ENCODE measurements around the gene S1PR1. TPM values are rescaled to one million over a fixed set of nuclear protein-coding genes. Genes with fewer than 3 reads are reported as not detected.
"Not testable (repeated sequence)": the region's sequence is repeated elsewhere in the genome, so short reads cannot be mapped to it uniquely, and the experiment has no call there.

S1PR1 gene
- total RNA-seq (100 to 1,000 TPM; 397 to 414 TPM), total RNA-seq (123 to 1,203 (median 562) reads per million in 172 experiments)
- polyA plus RNA-seq (2013, experiment 1 of 2) = 127 TPM
- 111 TPM for polyA plus RNA-seq (2013, experiment 2 of 2)

DNA sequence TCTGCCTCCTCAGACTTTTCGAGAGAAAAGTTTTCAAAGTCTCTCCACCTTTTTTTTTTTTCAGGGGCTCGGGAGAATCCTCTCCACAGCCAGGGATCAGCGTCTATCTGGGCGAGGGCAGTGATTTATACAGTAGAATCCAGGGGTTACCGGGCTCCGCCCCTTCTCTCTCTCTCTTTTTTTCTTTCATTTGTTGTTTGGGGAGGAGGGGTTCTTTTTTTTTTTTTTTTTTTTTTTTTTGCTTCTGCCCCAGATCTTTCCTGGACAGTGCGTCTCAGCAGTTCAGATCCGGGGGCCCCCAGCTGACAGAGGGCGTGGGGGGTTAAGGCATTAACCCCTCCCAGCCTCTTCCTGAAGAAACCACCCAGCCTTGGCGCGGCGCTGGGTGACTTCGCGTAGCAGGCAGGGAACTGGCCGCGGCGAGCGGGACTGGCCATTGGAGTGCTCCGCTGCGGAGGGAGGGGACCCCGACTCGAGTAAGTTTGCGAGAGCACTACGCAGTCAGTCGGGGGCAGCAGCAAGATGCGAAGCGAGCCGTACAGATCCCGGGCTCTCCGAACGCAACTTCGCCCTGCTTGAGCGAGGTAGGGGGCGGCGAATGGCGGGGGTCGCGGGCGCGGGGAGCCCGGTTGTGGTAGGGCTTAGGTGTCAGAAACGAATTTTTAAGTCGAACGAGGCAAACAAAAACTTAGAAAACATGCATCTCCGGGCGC is at the start of gene S1PR1:
TSS of gene S1PR1 (plus strand) at position 504 of the 713 bp plus-strand sequence. CDS start 1,966 bp downstream, outside the sequence.
- Histone ChIP-seq H3K36me3 (ENCODE audit: insufficient read depth, low read length) (peaks cover 30% of the 10 kb centered on the region), H3K9me3 (ENCODE audit: control insufficient read depth in 1 of 2, insufficient read depth in 1 of 2, low read length in 2 of 2) (no peaks in the 10 kb centered on the region), H3K4me1 (ENCODE audit: insufficient read depth, low read length) (peaks cover 42% of the 10 kb centered on the region), H3K27ac (ENCODE audit: low read depth in 1 of 2, low read length in 2 of 2) (peak within 1 kb of the TSS; percentile 77 to 97), H3K4me3 (ENCODE audit: low read length) (peak within 1 kb of the TSS; percentile 87), H3K27me3 (ENCODE audit: control insufficient read depth in 1 of 2, insufficient read depth in 2 of 2, low read length in 2 of 2) (no peaks in the 10 kb centered on the region)
- peak within 1 kb of the TSS; percentile 98 for H3K4me3 Mint-ChIP-seq
- peak; percentile 35 for ATAC-seq (ENCODE audit: poor library complexity)
- peaks cover 68% of the 10 kb centered on the region for H3K4me1 Mint-ChIP-seq (ENCODE audit: low read depth)
- H3K27me3 Mint-ChIP-seq = peaks cover 3% of the 10 kb centered on the region
- ChIA-PET POLR2A (interaction anchor here (0.9 to 7.7 kb wide), 42 partner anchors 8 to 1104 kb away, joined by 3 to 113 read pairs (median 6); partner anchors contain the start of genes EXTL2, RTCA, SASS6 and SLC30A7), CTCF (interaction anchor here (0.7 to 3.0 kb wide), 8 partner anchors 50 to 288 kb away, joined by 3 to 23 read pairs (median 8); no protein-coding TSS in a partner anchor)
- peak within 1 kb of the TSS; percentile 97 for H3K27ac Mint-ChIP-seq
- TF ChIP-seq, protein P1, sequence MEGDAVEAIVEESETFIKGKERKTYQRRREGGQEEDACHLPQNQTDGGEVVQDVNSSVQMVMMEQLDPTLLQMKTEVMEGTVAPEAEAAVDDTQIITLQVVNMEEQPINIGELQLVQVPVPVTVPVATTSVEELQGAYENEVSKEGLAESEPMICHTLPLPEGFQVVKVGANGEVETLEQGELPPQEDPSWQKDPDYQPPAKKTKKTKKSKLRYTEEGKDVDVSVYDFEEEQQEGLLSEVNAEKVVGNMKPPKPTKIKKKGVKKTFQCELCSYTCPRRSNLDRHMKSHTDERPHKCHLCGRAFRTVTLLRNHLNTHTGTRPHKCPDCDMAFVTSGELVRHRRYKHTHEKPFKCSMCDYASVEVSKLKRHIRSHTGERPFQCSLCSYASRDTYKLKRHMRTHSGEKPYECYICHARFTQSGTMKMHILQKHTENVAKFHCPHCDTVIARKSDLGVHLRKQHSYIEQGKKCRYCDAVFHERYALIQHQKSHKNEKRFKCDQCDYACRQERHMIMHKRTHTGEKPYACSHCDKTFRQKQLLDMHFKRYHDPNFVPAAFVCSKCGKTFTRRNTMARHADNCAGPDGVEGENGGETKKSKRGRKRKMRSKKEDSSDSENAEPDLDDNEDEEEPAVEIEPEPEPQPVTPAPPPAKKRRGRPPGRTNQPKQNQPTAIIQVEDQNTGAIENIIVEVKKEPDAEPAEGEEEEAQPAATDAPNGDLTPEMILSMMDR (IDR thresholded peaks at IDR 0.05) = no peak
- DNase-seq = peak; percentile 62 to 89 (median 78)
- peaks cover 69% of the 10 kb centered on the region for H3K36me3 Mint-ChIP-seq (ENCODE audit: low read depth)
- no peaks in the 10 kb centered on the region for H3K9me3 Mint-ChIP-seq
- intact Hi-C loops (cut with DNase I, micrococcal nuclease) = loop anchor here (1.0 to 5.0 kb wide), 10 partner anchors 73 to 789 kb away; partner anchors contain the start of gene SLC30A7 (in 1 of the 2)

DNA sequence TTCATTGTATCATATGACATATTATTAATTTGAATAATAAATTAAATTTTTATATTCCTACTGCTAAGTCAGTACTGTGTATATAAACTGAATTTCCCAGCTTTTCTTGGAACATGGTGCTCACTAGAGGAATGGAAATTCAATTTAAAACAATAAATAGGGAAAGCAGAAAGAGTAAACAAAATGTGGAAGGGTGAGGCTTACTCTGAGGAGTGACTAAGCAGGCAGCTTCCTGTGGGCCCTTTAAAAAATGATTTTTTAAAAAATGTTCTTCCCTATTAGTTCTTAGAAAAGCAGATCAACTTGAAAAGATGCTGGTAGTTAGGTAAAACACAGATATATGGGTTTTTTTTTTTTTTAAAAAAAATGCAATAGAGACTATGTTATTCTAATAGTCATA is 49.5 kb upstream of the S1PR1 start:
- no peaks in the 10 kb centered on the region for H3K27me3 Mint-ChIP-seq

DNA sequence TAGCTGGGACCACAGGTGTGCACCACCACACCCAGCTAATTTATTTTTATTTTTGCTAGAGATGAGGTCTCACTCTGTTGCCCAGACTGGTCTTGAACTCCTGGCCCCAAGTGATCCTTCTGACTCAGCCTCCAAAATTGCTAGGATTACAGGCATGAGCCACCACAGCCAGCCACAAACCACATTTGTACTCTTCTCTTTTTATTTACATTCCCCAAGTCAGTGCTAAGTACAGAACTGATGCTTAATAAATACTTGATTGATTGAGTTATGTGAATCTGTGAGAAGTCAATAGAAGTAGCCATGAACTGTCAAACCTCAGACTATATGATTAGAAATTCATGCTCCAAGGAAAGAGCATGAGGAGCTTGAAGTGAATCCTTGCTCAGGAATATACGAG is 48.5 kb upstream of the S1PR1 start:
- TF ChIP-seq, protein P1 (IDR thresholded peaks at IDR 0.05) = no peak
- no peaks in the 10 kb centered on the region for H3K36me3 Mint-ChIP-seq (ENCODE audit: low read depth)
- H3K27me3 Mint-ChIP-seq = no peaks in the 10 kb centered on the region
- no peak overlapping the region for H3K27ac Mint-ChIP-seq
- H3K4me3 Mint-ChIP-seq = no peak overlapping the region
- peaks cover 10% of the 10 kb centered on the region for H3K4me1 Mint-ChIP-seq (ENCODE audit: low read depth)
- H3K4me3 ChIP-seq (ENCODE audit: low read length) = no peak overlapping the region
- H3K27ac ChIP-seq (ENCODE audit: low read depth in 1 of 2, low read length in 2 of 2) = no peak overlapping the region
- ATAC-seq (ENCODE audit: poor library complexity) (no peak), DNase-seq (no peak)
- ChIA-PET CTCF (no interaction called here), POLR2A (interaction anchor here (1.3 kb wide), 1 partner anchor 9 kb away, joined by 4 read pairs; no protein-coding TSS in a partner anchor)
- no peaks in the 10 kb centered on the region for H3K27me3 ChIP-seq (ENCODE audit: control insufficient read depth in 1 of 2, insufficient read depth in 2 of 2, low read length in 2 of 2)
- intact Hi-C loops (cut with DNase I, micrococcal nuclease) = no loop called here
- H3K36me3 ChIP-seq (ENCODE audit: insufficient read depth, low read length) = no peaks in the 10 kb centered on the region
- no peaks in the 10 kb centered on the region for H3K9me3 Mint-ChIP-seq
- H3K4me1 ChIP-seq (ENCODE audit: insufficient read depth, low read length) = peaks cover 14% of the 10 kb centered on the region
- no peaks in the 10 kb centered on the region for H3K9me3 ChIP-seq (ENCODE audit: control insufficient read depth in 1 of 2, insufficient read depth in 1 of 2, low read length in 2 of 2)

More for the DNA sequence above, 49.5 kb upstream of the S1PR1 start:
- Mint-ChIP-seq H3K36me3 (ENCODE audit: low read depth) (no peaks in the 10 kb centered on the region), H3K4me1 (ENCODE audit: low read depth) (peaks cover 15% of the 10 kb centered on the region), H3K27ac (no peak overlapping the region), H3K4me3 (no peak overlapping the region), H3K9me3 (no peaks in the 10 kb centered on the region)
- DNase-seq = peak in 1 of 14 experiments; percentile 25
- Histone ChIP-seq H3K27ac (ENCODE audit: low read depth in 1 of 2, low read length in 2 of 2) (no peak overlapping the region), H3K36me3 (ENCODE audit: insufficient read depth, low read length) (no peaks in the 10 kb centered on the region), H3K4me3 (ENCODE audit: low read length) (no peak overlapping the region), H3K27me3 (ENCODE audit: control insufficient read depth in 1 of 2, insufficient read depth in 2 of 2, low read length in 2 of 2) (no peaks in the 10 kb centered on the region), H3K9me3 (ENCODE audit: control insufficient read depth in 1 of 2, insufficient read depth in 1 of 2, low read length in 2 of 2) (no peaks in the 10 kb centered on the region), H3K4me1 (ENCODE audit: insufficient read depth, low read length) (peaks cover 14% of the 10 kb centered on the region)
- intact Hi-C loops (cut with DNase I, micrococcal nuclease) = no loop called here
- ATAC-seq (ENCODE audit: poor library complexity) = no peak
- ChIA-PET CTCF (interaction anchor here (0.9 to 1.0 kb wide), 2 partner anchors 12 to 25 kb away, joined by 4 to 5 read pairs; no protein-coding TSS in a partner anchor), POLR2A (interaction anchor here (0.6 to 1.4 kb wide), 2 partner anchors 18 to 48 kb away, joined by 3 to 4 read pairs; no protein-coding TSS in a partner anchor)
- TF ChIP-seq, protein P1 (IDR thresholded peaks at IDR 0.05) = no peak

DNA sequence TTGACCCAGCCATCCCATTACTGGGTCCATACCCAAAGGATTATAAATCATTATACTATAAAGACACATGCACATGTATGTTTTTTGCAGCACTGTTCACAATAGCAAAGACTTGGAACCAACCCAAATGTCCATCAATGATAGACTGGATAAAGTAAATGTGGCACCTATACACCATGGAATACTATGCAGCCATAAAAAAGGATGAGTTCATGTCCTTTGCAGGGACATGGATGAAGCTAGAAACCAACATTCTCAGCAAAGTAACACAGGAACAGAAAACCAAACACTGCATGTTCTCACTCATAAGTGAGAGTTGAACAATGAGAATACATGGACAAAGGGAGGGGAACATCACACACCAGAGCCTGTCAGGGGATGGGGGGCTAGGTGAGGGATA is 47.9 kb upstream of the S1PR1 start:
- DNase-seq; H3K27ac ChIP-seq (ENCODE audit: low read depth in 1 of 2, low read length in 2 of 2); H3K36me3 Mint-ChIP-seq (ENCODE audit: low read depth); H3K27me3 ChIP-seq (ENCODE audit: control insufficient read depth in 1 of 2, insufficient read depth in 2 of 2, low read length in 2 of 2); H3K9me3 ChIP-seq (ENCODE audit: control insufficient read depth in 1 of 2, insufficient read depth in 1 of 2, low read length in 2 of 2); CTCF ChIA-PET; H3K27ac Mint-ChIP-seq; H3K27me3 Mint-ChIP-seq; ATAC-seq (ENCODE audit: poor library complexity); H3K4me3 ChIP-seq (ENCODE audit: low read length); H3K4me1 Mint-ChIP-seq (ENCODE audit: low read depth); H3K9me3 Mint-ChIP-seq; H3K4me3 Mint-ChIP-seq; intact Hi-C loops (cut with DNase I, micrococcal nuclease); H3K36me3 ChIP-seq (ENCODE audit: insufficient read depth, low read length): not testable (repeated sequence)
- POLR2A ChIA-PET = interaction anchor here (1.3 kb wide), 1 partner anchor 10 kb away, joined by 4 read pairs; no protein-coding TSS in a partner anchor
- peaks cover 14% of the 10 kb centered on the region for H3K4me1 ChIP-seq (ENCODE audit: insufficient read depth, low read length)
